ENCODE measurements around the gene CACNA1C. TPM values are rescaled to one million over a fixed set of nuclear protein-coding genes. Genes with fewer than 3 reads are reported as not detected.

CACNA1C gene
- total RNA-seq, 2 donors from 2014 or later = 70.0 to 127 TPM

GRCh38 chr12:2415568-2415944 lies 362.8 kb downstream of the CACNA1C start:
- ATAC-seq (ENCODE audit: insufficient number of reproducible peaks, low FRiP score, low read depth) = no peak
- H3K36me3 ChIP-seq = peaks cover 2% of the 10 kb centered on the region
- peak overlapping the region; percentile 1 for H3K4me3 ChIP-seq
- no peaks in the 10 kb centered on the region for H3K9me3 ChIP-seq
- TF ChIP-seq CTCF (IDR thresholded peaks at IDR 0.05) = no peak
- DNase-seq (ENCODE audit: low spot score) = no peak
- peak overlapping the region; percentile 72 to 84 for H3K27ac ChIP-seq
- no peaks in the 10 kb centered on the region for H3K27me3 ChIP-seq (replicated peaks; ENCODE audit: insufficient read depth)
- peaks cover 17 to 48% of the 10 kb centered on the region in 2 donors for H3K4me1 ChIP-seq (ENCODE audit: control insufficient read depth in 1 of 2, low read depth in 2 of 2)

DNA sequence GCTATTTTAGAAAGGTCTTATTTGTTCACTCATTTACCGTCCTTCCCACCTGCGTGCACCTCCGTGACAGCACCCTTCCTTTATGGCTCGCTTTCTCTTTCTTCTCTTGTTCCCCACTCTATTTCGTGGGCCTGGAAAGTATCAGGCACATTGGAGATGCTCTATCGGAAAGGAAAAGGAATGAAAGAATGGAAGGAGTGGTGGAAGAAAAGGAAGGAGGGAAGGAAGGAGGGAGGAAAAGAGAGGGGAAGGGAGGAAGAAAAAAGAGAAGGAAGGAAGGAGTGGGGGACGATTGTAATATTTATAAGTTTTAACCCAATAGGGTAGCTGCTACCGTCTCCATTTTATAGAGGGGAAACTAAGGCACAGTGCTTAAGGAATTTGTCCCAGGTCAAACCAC lies 363.4 kb downstream of the CACNA1C start:
- Histone ChIP-seq H3K4me3 (no peak overlapping the region), H3K9me3 (no peaks in the 10 kb centered on the region), H3K36me3 (no peaks in the 10 kb centered on the region), H3K27me3 (replicated peaks; ENCODE audit: insufficient read depth) (no peaks in the 10 kb centered on the region), H3K4me1 (ENCODE audit: control insufficient read depth in 1 of 2, low read depth in 2 of 2) (peaks cover 17 to 48% of the 10 kb centered on the region in 2 donors), H3K27ac (peak overlapping the region in 1 of 2 donors; percentile 84)
- no peak for TF ChIP-seq CTCF (IDR thresholded peaks at IDR 0.05)
- DNase-seq (ENCODE audit: low spot score) (no peak), ATAC-seq (ENCODE audit: insufficient number of reproducible peaks, low FRiP score, low read depth) (no peak)

GRCh38 chr12:2417481-2418160 lies 364.8 kb downstream of the CACNA1C start:
- Histone ChIP-seq H3K27me3 (replicated peaks; ENCODE audit: insufficient read depth) (no peaks in the 10 kb centered on the region), H3K9me3 (no peaks in the 10 kb centered on the region), H3K4me1 (ENCODE audit: control insufficient read depth in 1 of 2, low read depth in 2 of 2) (peaks cover 17 to 53% of the 10 kb centered on the region in 2 donors), H3K36me3 (no peaks in the 10 kb centered on the region), H3K4me3 (no peak overlapping the region), H3K27ac (no peak overlapping the region)
- no peak for TF ChIP-seq CTCF (IDR thresholded peaks at IDR 0.05)
- ATAC-seq (ENCODE audit: insufficient number of reproducible peaks, low FRiP score, low read depth) (no peak), DNase-seq (ENCODE audit: low spot score) (no peak)

- no peak overlapping the region for H3K4me3 ChIP-seq
- DNase-seq (ENCODE audit: low spot score) = no peak
- H3K9me3 ChIP-seq = no peaks in the 10 kb centered on the region
- no peak for TF ChIP-seq CTCF (IDR thresholded peaks at IDR 0.05)
- ATAC-seq (ENCODE audit: insufficient number of reproducible peaks, low FRiP score, low read depth) = no peak
- no peaks in the 10 kb centered on the region for H3K36me3 ChIP-seq
- no peaks in the 10 kb centered on the region for H3K27me3 ChIP-seq (replicated peaks; ENCODE audit: insufficient read depth)
- H3K27ac ChIP-seq = no peak overlapping the region
- H3K4me1 ChIP-seq (ENCODE audit: control insufficient read depth in 1 of 2, low read depth in 2 of 2) = peaks cover 17 to 56% of the 10 kb centered on the region in 2 donors
Observed at GRCh38 chr12:2418579-2418978, 365.8 kb downstream of the CACNA1C start.

- no peaks in the 10 kb centered on the region for H3K27me3 ChIP-seq (replicated peaks; ENCODE audit: insufficient read depth)
- peaks cover 0 to 36% of the 10 kb centered on the region in 2 donors for H3K4me1 ChIP-seq (ENCODE audit: control insufficient read depth in 1 of 2, low read depth in 2 of 2)
- no peak overlapping the region for H3K4me3 ChIP-seq
- no peak for DNase-seq (ENCODE audit: low spot score)
- no peak for ATAC-seq (ENCODE audit: insufficient number of reproducible peaks, low FRiP score, low read depth)
- no peak for TF ChIP-seq CTCF (IDR thresholded peaks at IDR 0.05)
- no peaks in the 10 kb centered on the region for H3K9me3 ChIP-seq
- H3K27ac ChIP-seq = no peak overlapping the region
- no peaks in the 10 kb centered on the region for H3K36me3 ChIP-seq
Observed at GRCh38 chr12:2422591-2422990, 369.8 kb downstream of the CACNA1C start.

Measured in thoracic aorta (tissue), 2 donors.